Measurements from ENCODE around the gene STX19. TPM values are rescaled to one million over a fixed set of nuclear protein-coding genes. Genes with fewer than 3 reads are reported as not detected.
"Not testable (repeated sequence)": the region's sequence is repeated elsewhere in the genome, so short reads cannot be mapped to it uniquely, and the experiment has no call there.

The STX19 gene
- polyA plus RNA-seq, 1 donor from 2014 or later: 0.26 TPM

DNA sequence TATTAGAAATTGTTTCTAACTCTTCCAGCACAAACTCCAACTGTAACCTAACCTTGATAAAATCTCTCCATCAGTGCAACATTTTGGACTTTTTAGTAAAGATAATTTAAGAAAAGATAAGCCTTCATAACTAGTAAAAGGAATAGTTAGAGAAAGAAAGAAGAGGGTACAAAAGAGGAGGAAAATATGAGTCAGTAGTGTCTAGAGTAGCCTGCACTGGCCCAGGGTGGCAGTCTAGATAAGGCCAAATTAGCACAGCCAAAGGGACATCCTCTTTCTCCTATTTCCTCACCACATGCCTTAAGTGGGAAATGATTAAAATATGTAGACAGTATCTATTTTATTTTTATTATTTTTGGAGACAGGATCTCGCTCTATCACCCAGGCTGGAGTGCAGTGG lies 58.4 kb downstream of the STX19 start:
- peaks cover 0 to 2% (median 0%) of the 10 kb centered on the region in 3 donors for H3K9me3 Mint-ChIP-seq
- no peak overlapping the region for H3K4me3 Mint-ChIP-seq
- peaks cover 17% of the 10 kb centered on the region for H3K27me3 Mint-ChIP-seq
- no peak overlapping the region for H3K27ac Mint-ChIP-seq
- H3K36me3 Mint-ChIP-seq: no peaks in the 10 kb centered on the region
- H3K4me1 Mint-ChIP-seq: peaks cover 2 to 11% (median 4%) of the 10 kb centered on the region in 3 donors

GRCh38 chr3:93969443-93969842 lies 59.0 kb downstream of the STX19 start:
- H3K4me1 Mint-ChIP-seq: peaks cover 2 to 11% (median 4%) of the 10 kb centered on the region in 3 donors
- H3K27me3 Mint-ChIP-seq: peaks cover 17% of the 10 kb centered on the region
- H3K4me3 Mint-ChIP-seq: no peak overlapping the region
- H3K36me3 Mint-ChIP-seq: no peaks in the 10 kb centered on the region
- peaks cover 0 to 4% (median 0%) of the 10 kb centered on the region in 3 donors for H3K9me3 Mint-ChIP-seq
- no peak overlapping the region for H3K27ac Mint-ChIP-seq

DNA sequence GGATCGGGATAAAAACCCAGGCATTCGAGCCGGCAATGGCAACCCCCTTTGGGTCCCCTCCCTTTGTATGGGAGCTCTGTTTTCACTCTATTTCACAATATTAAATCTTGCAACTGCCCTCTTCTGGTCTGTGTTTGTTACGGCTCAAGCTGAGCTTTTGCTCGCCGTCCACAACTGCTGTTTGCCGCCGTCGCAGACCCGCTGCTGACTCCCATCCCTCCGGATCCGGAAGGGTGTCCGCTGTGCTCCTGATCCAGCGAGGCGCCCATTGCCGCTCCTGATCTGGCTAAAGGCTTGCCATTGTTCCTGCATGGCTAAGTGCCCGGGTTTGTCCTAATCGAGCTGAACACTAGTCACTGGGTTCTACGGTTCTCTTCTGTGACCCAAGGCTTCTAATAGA lies 63.3 kb downstream of the STX19 start:
- not testable (repeated sequence) for H3K27me3 Mint-ChIP-seq, H3K4me1 Mint-ChIP-seq, H3K9me3 Mint-ChIP-seq, H3K4me3 Mint-ChIP-seq, H3K36me3 Mint-ChIP-seq, H3K27ac Mint-ChIP-seq

Other genes starting within 250 kb of the STX19 start
- gene PROS1, start 54.7 kb downstream of the STX19 start, polyA plus RNA-seq: 0.26 TPM
- gene ARL13B, start 48.4 kb downstream of the STX19 start, polyA plus RNA-seq: 7.2 TPM
- gene DHFR2, start 34.3 kb upstream of the STX19 start, polyA plus RNA-seq: 2.5 TPM
- 8.7 TPM for gene NSUN3, start 34.5 kb upstream of the STX19 start, polyA plus RNA-seq